GM18907 (cell line): ENCODE results near the gene SNTG2.

Source experiments
- ATAC-seq: cut with Tn5 transposase; IDR thresholded peaks from one replicate; pipeline ENCODE4 v1.9.1; 2021; ENCODE audit warnings: mild to moderate bottlenecking, moderate library complexity; ENCODE audit not compliant: unreplicated experiment

Gene SNTG2

GRCh38 chr2:1046067-1046466 lies 95.4 kb downstream of the SNTG2 start:
- no peak for ATAC-seq

- no peak for ATAC-seq
Observed at GRCh38 chr2:1047485-1047884, 96.8 kb downstream of the SNTG2 start.

- no peak for ATAC-seq
Observed at GRCh38 chr2:1049691-1050090, 99.0 kb downstream of the SNTG2 start.

GRCh38 chr2:1051075-1051474 lies 100.4 kb downstream of the SNTG2 start:
- ATAC-seq: no peak

GRCh38 chr2:1052771-1053191 lies 102.1 kb downstream of the SNTG2 start:
- ATAC-seq: no peak

GRCh38 chr2:1053786-1054185 lies 103.1 kb downstream of the SNTG2 start:
- ATAC-seq: no peak

GRCh38 chr2:1054399-1054798 lies 103.8 kb downstream of the SNTG2 start:
- ATAC-seq: no peak

GRCh38 chr2:1055014-1055595 lies 104.5 kb downstream of the SNTG2 start:
- no peak for ATAC-seq

- ATAC-seq: no peak
Observed at GRCh38 chr2:1060372-1060771, 109.7 kb downstream of the SNTG2 start.

GRCh38 chr2:1060987-1061386 lies 110.3 kb downstream of the SNTG2 start:
- ATAC-seq: no peak

- no peak for ATAC-seq
Observed at GRCh38 chr2:1068241-1068640, 117.6 kb downstream of the SNTG2 start.

- no peak for ATAC-seq
Observed at GRCh38 chr2:1068822-1069221, 118.2 kb downstream of the SNTG2 start.

- ATAC-seq: no peak
Observed at GRCh38 chr2:1069847-1070246, 119.2 kb downstream of the SNTG2 start.

- no peak for ATAC-seq
Observed at GRCh38 chr2:1070601-1071000, 120.0 kb downstream of the SNTG2 start.

GRCh38 chr2:1071650-1072049 lies 121.0 kb downstream of the SNTG2 start:
- ATAC-seq: no peak

GRCh38 chr2:1072250-1072649 lies 121.6 kb downstream of the SNTG2 start:
- no peak for ATAC-seq

- no peak for ATAC-seq
Observed at GRCh38 chr2:1077911-1078310, 127.3 kb downstream of the SNTG2 start.

GRCh38 chr2:1078326-1078725 lies 127.7 kb downstream of the SNTG2 start:
- ATAC-seq: no peak

- ATAC-seq: no peak
Observed at GRCh38 chr2:1079873-1080799, 129.5 kb downstream of the SNTG2 start.

GRCh38 chr2:1081451-1082225 lies 131.0 kb downstream of the SNTG2 start:
- ATAC-seq: no peak

GRCh38 chr2:1082456-1083205 lies 132.0 kb downstream of the SNTG2 start:
- ATAC-seq: no peak
